Activated T-cell treated with anti-CD3 and anti-CD28 coated beads, Interleukin-2, amount 50 U/mL, for 24 hours (primary cell): ENCODE data around the gene C2orf42.
"Not testable (repeated sequence)": the region's sequence is repeated elsewhere in the genome, so short reads cannot be mapped to it uniquely, and the experiment has no call there.

Experiments used
- DNase-seq: peaks from one replicate; pipeline ENCODE4 v3.0.0-alpha.2; 2020
- H3K27ac Mint-ChIP-seq: 2 replicates; pipeline ENCODE4 v1.8.0; 2020; ENCODE audit warnings: mild to moderate bottlenecking, mixed read lengths
- H3K27me3 Mint-ChIP-seq: 2 replicates; pipeline ENCODE4 v1.8.0; 2020; ENCODE audit warnings: mixed read lengths
- H3K36me3 Mint-ChIP-seq: 2 replicates; pipeline ENCODE4 v1.8.0; 2020; ENCODE audit warnings: low read depth, mixed read lengths
- H3K4me1 Mint-ChIP-seq: 2 replicates; pipeline ENCODE4 v1.8.0; 2020; ENCODE audit warnings: low read depth, mixed read lengths
- H3K4me3 Mint-ChIP-seq: 2 replicates; pipeline ENCODE4 v1.8.0; 2020; ENCODE audit warnings: mild to moderate bottlenecking, moderate library complexity, mixed read lengths
- H3K9me3 Mint-ChIP-seq: 2 replicates; pipeline ENCODE4 v1.8.0; 2020; ENCODE audit warnings: mixed read lengths

The C2orf42 gene

GRCh38 chr2:70113359-70114070 lies 77.3 kb downstream of the C2orf42 start:
- Mint-ChIP-seq H3K4me3 (no peak overlapping the region), H3K27me3 (no peaks in the 10 kb centered on the region), H3K4me1 (peaks cover 56% of the 10 kb centered on the region), H3K27ac (no peak overlapping the region), H3K9me3 (no peaks in the 10 kb centered on the region), H3K36me3 (no peaks in the 10 kb centered on the region)
- DNase-seq = no peak

- no peaks in the 10 kb centered on the region for H3K27me3 Mint-ChIP-seq
- H3K36me3 Mint-ChIP-seq = no peaks in the 10 kb centered on the region
- peaks cover 64% of the 10 kb centered on the region for H3K4me1 Mint-ChIP-seq
- H3K4me3 Mint-ChIP-seq = no peak overlapping the region
- H3K9me3 Mint-ChIP-seq = no peaks in the 10 kb centered on the region
- H3K27ac Mint-ChIP-seq = peak overlapping the region; percentile 61
- DNase-seq = no peak
These were observed 78.8 kb downstream of the C2orf42 start for GRCh38 chr2:70111752-70112591.

GRCh38 chr2:70110397-70110796 lies 80.4 kb downstream of the C2orf42 start:
- H3K36me3 Mint-ChIP-seq = not testable (repeated sequence)
- peaks cover 52% of the 10 kb centered on the region for H3K4me1 Mint-ChIP-seq

GRCh38 chr2:70106138-70106537 lies 84.7 kb downstream of the C2orf42 start:
- not testable (repeated sequence) for H3K27me3 Mint-ChIP-seq, H3K36me3 Mint-ChIP-seq, H3K4me3 Mint-ChIP-seq, H3K9me3 Mint-ChIP-seq
- Mint-ChIP-seq H3K4me1 (peaks cover 66% of the 10 kb centered on the region), H3K27ac (peak overlapping the region; percentile 44)
- peak; percentile 17 for DNase-seq

More at GRCh38 chr2:70110397-70110796, 80.4 kb downstream of the C2orf42 start:
- H3K4me3 Mint-ChIP-seq, H3K9me3 Mint-ChIP-seq, DNase-seq, H3K27me3 Mint-ChIP-seq: not testable (repeated sequence)
- H3K27ac Mint-ChIP-seq = peak overlapping the region; percentile 96

- H3K4me1 Mint-ChIP-seq = peaks cover 56% of the 10 kb centered on the region
- DNase-seq = peak; percentile 44
- no peaks in the 10 kb centered on the region for H3K9me3 Mint-ChIP-seq
- H3K27me3 Mint-ChIP-seq = no peaks in the 10 kb centered on the region
- no peaks in the 10 kb centered on the region for H3K36me3 Mint-ChIP-seq
- H3K27ac Mint-ChIP-seq = peak overlapping the region; percentile 96
- H3K4me3 Mint-ChIP-seq = peak overlapping the region; percentile 72
These were observed 86.3 kb downstream of the C2orf42 start for GRCh38 chr2:70104231-70105111.

- Mint-ChIP-seq H3K9me3 (no peaks in the 10 kb centered on the region), H3K4me1 (peaks cover 55% of the 10 kb centered on the region), H3K36me3 (no peaks in the 10 kb centered on the region), H3K27ac (peak overlapping the region; percentile 96), H3K27me3 (no peaks in the 10 kb centered on the region), H3K4me3 (peak overlapping the region; percentile 72)
- DNase-seq = peak; percentile 55
These were observed 87.2 kb downstream of the C2orf42 start for GRCh38 chr2:70103531-70104061.

- peaks cover 48% of the 10 kb centered on the region for H3K4me1 Mint-ChIP-seq
- not testable (repeated sequence) for H3K36me3 Mint-ChIP-seq
These were observed 88.4 kb downstream of the C2orf42 start for GRCh38 chr2:70102323-70102905.

GRCh38 chr2:70101686-70102085 lies 89.1 kb downstream of the C2orf42 start:
- H3K4me1 Mint-ChIP-seq = peaks cover 43% of the 10 kb centered on the region
- H3K36me3 Mint-ChIP-seq, H3K9me3 Mint-ChIP-seq, H3K4me3 Mint-ChIP-seq, H3K27ac Mint-ChIP-seq, DNase-seq, H3K27me3 Mint-ChIP-seq: not testable (repeated sequence)

More at GRCh38 chr2:70102323-70102905, 88.4 kb downstream of the C2orf42 start:
- H3K4me3 Mint-ChIP-seq, H3K9me3 Mint-ChIP-seq, H3K27me3 Mint-ChIP-seq, DNase-seq: not testable (repeated sequence)
- peak overlapping the region; percentile 56 for H3K27ac Mint-ChIP-seq

- H3K4me1 Mint-ChIP-seq = peaks cover 43% of the 10 kb centered on the region
- H3K9me3 Mint-ChIP-seq = no peaks in the 10 kb centered on the region
- no peak overlapping the region for H3K4me3 Mint-ChIP-seq
- DNase-seq = no peak
- H3K27me3 Mint-ChIP-seq = no peaks in the 10 kb centered on the region
- no peaks in the 10 kb centered on the region for H3K36me3 Mint-ChIP-seq
- no peak overlapping the region for H3K27ac Mint-ChIP-seq
These were observed 89.6 kb downstream of the C2orf42 start for GRCh38 chr2:70101174-70101573.
